Mesenchymal stem cell (in vitro differentiated cells and primary cell): ENCODE measurements around the gene NTN1.

Experiments used
- DNase-seq: peaks from one replicate; pipeline ENCODE4 v3.0.0-alpha.2; 2013
- H2AFZ ChIP-seq: one replicate; pipeline ENCODE4 v1.6.1; 2013; ENCODE audit warnings: low read depth, mild to moderate bottlenecking, control low read depth, inconsistent platforms, low read length, moderate library complexity
- H2AK5ac ChIP-seq: 2 replicates; pipeline ENCODE4 v1.6.1; 2013; ENCODE audit warnings: low read length, moderate library complexity, mild to moderate bottlenecking, inconsistent platforms; ENCODE audit not compliant: severe bottlenecking
- H2BK120ac ChIP-seq: one replicate; pipeline ENCODE4 v1.6.1; 2013; ENCODE audit warnings: low read depth, mild to moderate bottlenecking, inconsistent platforms, low read length, moderate library complexity
- H2BK12ac ChIP-seq, 2 experiments: one replicate each; pipeline ENCODE4 v1.6.1; 2013; ENCODE audit warnings: inconsistent platforms in 2 of 2, low read length in 2 of 2, mild to moderate bottlenecking in 2 of 2, moderate library complexity in 2 of 2, control low read depth in 1 of 2
- H2BK15ac ChIP-seq: one replicate; pipeline ENCODE4 v1.6.1; 2013; ENCODE audit warnings: mild to moderate bottlenecking, low read depth, inconsistent platforms; ENCODE audit not compliant: poor library complexity, severe bottlenecking
- H2BK5ac ChIP-seq: 2 replicates; pipeline ENCODE4 v1.6.1; 2013; ENCODE audit warnings: low read depth, mild to moderate bottlenecking, low read length, control low read depth, inconsistent platforms; ENCODE audit not compliant: poor library complexity, severe bottlenecking
- H3K14ac ChIP-seq, 2 experiments: one replicate each; pipeline ENCODE4 v1.6.1; 2013; ENCODE audit warnings: inconsistent platforms in 2 of 2, low read length in 2 of 2, control low read depth in 1 of 2, mild to moderate bottlenecking in 1 of 2, moderate library complexity in 1 of 2
- H3K18ac ChIP-seq, 2 experiments: one replicate each; pipeline ENCODE4 v1.6.1; 2013; ENCODE audit warnings: inconsistent platforms in 2 of 2, low read length in 2 of 2, control low read depth in 1 of 2, low read depth in 1 of 2, mild to moderate bottlenecking in 1 of 2
- H3K23ac ChIP-seq, 2 experiments: one replicate each; pipeline ENCODE4 v1.6.1; 2013; ENCODE audit warnings: inconsistent platforms in 2 of 2, low read length in 2 of 2, mild to moderate bottlenecking in 2 of 2, moderate library complexity in 2 of 2, control low read depth in 1 of 2
- H3K27ac ChIP-seq: 2 replicates; pipeline ENCODE4 v1.5.1; 2013; ENCODE audit warnings: mild to moderate bottlenecking, moderate library complexity, low read length, control low read depth, inconsistent platforms; ENCODE audit not compliant: poor library complexity, severe bottlenecking
- H3K27me3 ChIP-seq, 2 experiments: 2 replicates each; pipeline versions ENCODE4 v1.6.1 to v1.7.0; 2013; ENCODE audit warnings: low read length in 2 of 2, mild to moderate bottlenecking in 2 of 2, moderate library complexity in 2 of 2, control low read depth in 1 of 2, inconsistent platforms in 1 of 2; ENCODE audit not compliant: control insufficient read depth in 1 of 2, insufficient read depth in 1 of 2
- H3K36me3 ChIP-seq, 2 experiments: 2 replicates each; pipeline versions ENCODE4 v1.6.1 to v1.7.0; 2013; ENCODE audit warnings: low read length in 2 of 2, control low read depth in 1 of 2, inconsistent platforms in 1 of 2, low read depth in 1 of 2, mild to moderate bottlenecking in 1 of 2; ENCODE audit not compliant: insufficient read depth in 2 of 2, control insufficient read depth in 1 of 2
- H3K4ac ChIP-seq, 2 experiments: one replicate each; pipeline ENCODE4 v1.6.1; 2013; ENCODE audit warnings: inconsistent platforms in 2 of 2, low read length in 2 of 2, mild to moderate bottlenecking in 2 of 2, moderate library complexity in 2 of 2, control low read depth in 1 of 2, low read depth in 1 of 2
- H3K4me1 ChIP-seq: 2 replicates; pipeline ENCODE4 v1.6.1; 2013; ENCODE audit warnings: low read depth, low read length, control low read depth; ENCODE audit not compliant: control insufficient read depth, insufficient read depth
- H3K4me2 ChIP-seq: 2 replicates; pipeline ENCODE4 v1.6.1; 2013; ENCODE audit warnings: low read length, mild to moderate bottlenecking, inconsistent platforms; ENCODE audit not compliant: poor library complexity, severe bottlenecking
- H3K4me3 ChIP-seq, 2 experiments: 2 replicates each; pipeline versions ENCODE4 v1.5.1 to v1.7.0; 2013; ENCODE audit warnings: low read length in 2 of 2, mild to moderate bottlenecking in 2 of 2, control low read depth in 1 of 2, low read depth in 1 of 2; ENCODE audit not compliant: insufficient read depth in 1 of 2
- H3K79me1 ChIP-seq: replicated peaks from 2 replicates; pipeline ENCODE4 v1.6.1; 2013; ENCODE audit warnings: mild to moderate bottlenecking, control low read depth, low read length, inconsistent platforms; ENCODE audit not compliant: poor library complexity, severe bottlenecking
- H3K9ac ChIP-seq: 2 replicates; pipeline ENCODE4 v1.7.0; 2013; ENCODE audit warnings: mild to moderate bottlenecking, low read length, moderate library complexity
- H3K9me3 ChIP-seq: 2 replicates; pipeline ENCODE4 v1.7.0; 2013; ENCODE audit warnings: mild to moderate bottlenecking, low read length; ENCODE audit not compliant: control insufficient read depth
- H4K8ac ChIP-seq: one replicate; pipeline ENCODE4 v1.6.1; 2013; ENCODE audit warnings: inconsistent platforms, mild to moderate bottlenecking, low read length, moderate library complexity
- H4K91ac ChIP-seq: one replicate; pipeline ENCODE4 v1.6.1; 2013; ENCODE audit warnings: mild to moderate bottlenecking, low read length, inconsistent platforms
- WGBS: methylation state at CpG from one replicate; pipeline ENCODE4 v1.1.7; 2013; ENCODE audit warnings: mixed read lengths; 5-methylcytosine and 5-hydroxymethylcytosine counted together

NTN1 gene

GRCh38 chr17:9206741-9207332 is 185.5 kb downstream of the NTN1 start:
- H2AK5ac ChIP-seq: no peak overlapping the region
- no peak overlapping the region for H3K27ac ChIP-seq
- no peaks in the 10 kb centered on the region for H3K9me3 ChIP-seq
- no peak overlapping the region for H4K8ac ChIP-seq
- H2BK120ac ChIP-seq: no peak overlapping the region
- no peak overlapping the region for H2BK15ac ChIP-seq
- no peaks in the 10 kb centered on the region for H3K79me1 ChIP-seq
- H3K18ac ChIP-seq: no peak overlapping the region
- peaks cover 4% of the 10 kb centered on the region for H3K4me1 ChIP-seq
- peak overlapping the region in 1 of 2 experiments; percentile 37 for H3K4me3 ChIP-seq
- peak overlapping the region; percentile 55 for H3K9ac ChIP-seq
- H3K14ac ChIP-seq: no peak overlapping the region
- H4K91ac ChIP-seq: no peak overlapping the region
- H2BK5ac ChIP-seq: no peak overlapping the region
- H3K4ac ChIP-seq: no peak overlapping the region
- no peak for DNase-seq
- H3K4me2 ChIP-seq: no peak overlapping the region
- peaks cover 22 to 39% of the 10 kb centered on the region in 2 experiments for H3K27me3 ChIP-seq
- no peak overlapping the region for H2BK12ac ChIP-seq
- H2AFZ ChIP-seq: no peak overlapping the region
- WGBS: 70% methylated on average over 14 of the region's 14 CpGs
- no peak overlapping the region for H3K23ac ChIP-seq
- H3K36me3 ChIP-seq: no peaks in the 10 kb centered on the region

- Histone ChIP-seq H3K79me1 (no peaks in the 10 kb centered on the region), H3K4me2 (no peak overlapping the region), H2AK5ac (no peak overlapping the region), H2BK120ac (no peak overlapping the region), H3K14ac (no peak overlapping the region), H2BK5ac (no peak overlapping the region), H3K9me3 (no peaks in the 10 kb centered on the region), H2BK12ac (no peak overlapping the region), H3K4ac (no peak overlapping the region), H2BK15ac (no peak overlapping the region), H4K91ac (no peak overlapping the region), H4K8ac (no peak overlapping the region), H3K27me3 (peaks cover 26 to 41% of the 10 kb centered on the region in 2 experiments), H3K23ac (no peak overlapping the region), H3K27ac (no peak overlapping the region), H3K4me3 (no peak overlapping the region), H3K36me3 (no peaks in the 10 kb centered on the region), H3K4me1 (peaks cover 4% of the 10 kb centered on the region), H3K9ac (no peak overlapping the region), H2AFZ (no peak overlapping the region), H3K18ac (no peak overlapping the region)
- WGBS: 94% methylated on average over 10 of the region's 10 CpGs
- no peak for DNase-seq
Measured at GRCh38 chr17:9208381-9209105, 187.2 kb downstream of the NTN1 start.

GRCh38 chr17:9209347-9209746 is 188.0 kb downstream of the NTN1 start:
- H3K14ac ChIP-seq: no peak overlapping the region
- no peak overlapping the region for H3K23ac ChIP-seq
- no peaks in the 10 kb centered on the region for H3K79me1 ChIP-seq
- no peak for DNase-seq
- H3K4me3 ChIP-seq: no peak overlapping the region
- peaks cover 4% of the 10 kb centered on the region for H3K4me1 ChIP-seq
- H2BK120ac ChIP-seq: no peak overlapping the region
- H2AK5ac ChIP-seq: no peak overlapping the region
- H3K4ac ChIP-seq: no peak overlapping the region
- no peak overlapping the region for H3K18ac ChIP-seq
- no peak overlapping the region for H2BK12ac ChIP-seq
- H3K4me2 ChIP-seq: no peak overlapping the region
- H2BK5ac ChIP-seq: no peak overlapping the region
- H3K27ac ChIP-seq: no peak overlapping the region
- no peak overlapping the region for H2AFZ ChIP-seq
- H2BK15ac ChIP-seq: no peak overlapping the region
- no peaks in the 10 kb centered on the region for H3K36me3 ChIP-seq
- peaks cover 25 to 41% of the 10 kb centered on the region in 2 experiments for H3K27me3 ChIP-seq
- no peak overlapping the region for H4K91ac ChIP-seq
- no peaks in the 10 kb centered on the region for H3K9me3 ChIP-seq
- WGBS: 77% methylated on average over 4 of the region's 5 CpGs
- no peak overlapping the region for H3K9ac ChIP-seq
- H4K8ac ChIP-seq: no peak overlapping the region

GRCh38 chr17:9209781-9210370 is 188.6 kb downstream of the NTN1 start:
- Histone ChIP-seq H3K36me3 (no peaks in the 10 kb centered on the region), H3K79me1 (no peaks in the 10 kb centered on the region), H3K9ac (no peak overlapping the region), H2AFZ (no peak overlapping the region), H3K18ac (no peak overlapping the region), H2BK12ac (no peak overlapping the region), H3K4me1 (peaks cover 4% of the 10 kb centered on the region), H3K9me3 (peaks cover 3% of the 10 kb centered on the region), H3K4ac (no peak overlapping the region), H3K4me3 (no peak overlapping the region), H3K23ac (no peak overlapping the region), H3K4me2 (no peak overlapping the region), H4K91ac (no peak overlapping the region), H2AK5ac (no peak overlapping the region), H2BK15ac (no peak overlapping the region), H3K14ac (no peak overlapping the region), H2BK120ac (no peak overlapping the region), H2BK5ac (no peak overlapping the region), H3K27ac (no peak overlapping the region), H3K27me3 (peaks cover 22 to 36% of the 10 kb centered on the region in 2 experiments), H4K8ac (no peak overlapping the region)
- DNase-seq: no peak
- WGBS: 83% methylated on average over 7 of the region's 7 CpGs
